RWPE1 (cell line): ENCODE measurements around the gene RAP1GAP2.
"Not testable (repeated sequence)": the region's sequence is repeated elsewhere in the genome, so short reads cannot be mapped to it uniquely, and the experiment has no call there.

Experiments used
- CTCF ChIA-PET: fragments of 350-600 bp; sonication (Branson Sonifier 250); formaldehyde crosslinking; extraction: SDS; loops from one replicate; lab custom pipeline; 2021; lab: Yijun Ruan, JAX
- POLR2A ChIA-PET: fragments of 400-600 bp; formaldehyde crosslinking; extraction: SDS; loops from one replicate; lab custom pipeline; 2020; ENCODE audit warnings: antibody characterized with exemption; ENCODE audit not compliant: low non-redundant PET; lab: Yijun Ruan, JAX
- DNase-seq: peaks from one replicate; pipeline ENCODE4 v3.0.0; 2012; ENCODE audit warnings: low spot score
- H3K27ac ChIP-seq: fragments of 450-650 bp; 2 replicates; pipeline ENCODE4 v1.5.1; 2017
- TF ChIP-seq, protein P1 (sequence below): fragments of 450-650 bp; conservative IDR thresholded peaks from 2 replicates; pipeline ENCODE4 v1.5.1; 2017; ENCODE audit warnings: low read depth, mild to moderate bottlenecking

The RAP1GAP2 gene

DNA sequence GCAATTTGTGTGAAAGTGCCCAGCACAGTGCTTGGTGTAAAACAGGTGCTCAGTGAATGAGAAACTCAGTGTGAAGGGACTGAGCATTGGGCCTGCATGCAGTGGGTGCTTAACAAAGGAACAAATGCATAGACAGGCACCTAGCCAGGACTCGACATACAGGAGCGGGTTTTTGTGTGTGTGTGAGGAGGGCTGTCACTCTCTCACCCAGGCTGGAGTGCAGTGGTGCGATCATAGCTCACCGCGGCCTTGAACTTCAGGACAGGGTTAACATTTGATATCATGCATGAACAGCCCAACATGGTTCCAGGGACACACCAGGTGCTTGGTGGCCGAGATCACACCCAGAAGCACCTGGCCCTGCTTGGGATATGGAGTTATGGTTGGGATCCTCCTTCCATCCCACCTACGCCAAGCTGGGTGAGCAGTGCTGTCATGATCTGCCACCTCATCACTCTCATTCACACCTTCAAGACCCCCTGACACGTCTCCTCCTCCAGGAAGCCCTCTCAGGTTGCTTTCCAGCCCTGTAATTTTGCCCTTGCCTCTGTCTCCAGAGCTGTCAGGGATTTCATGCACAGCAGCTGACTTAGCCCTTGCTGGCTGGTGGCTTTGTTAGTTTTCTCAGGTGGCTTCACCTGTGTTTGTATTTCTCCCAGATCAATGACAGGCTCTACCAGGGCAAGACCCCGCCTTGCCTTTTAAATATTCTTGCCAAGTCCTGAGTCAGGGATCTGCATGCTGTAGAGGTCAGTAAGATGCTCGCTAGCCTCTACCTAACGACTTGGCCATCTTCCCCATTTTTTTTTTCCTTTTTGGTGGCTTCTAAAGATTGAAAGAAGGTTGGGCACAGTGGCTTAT is 200.8 kb downstream of the RAP1GAP2 start:
- POLR2A ChIA-PET, result no interaction called here
- peak overlapping the region; percentile 26; the same call in 1 of the 2 replicates for H3K27ac ChIP-seq
- CTCF ChIA-PET, result no interaction called here
- TF ChIP-seq, protein P1, sequence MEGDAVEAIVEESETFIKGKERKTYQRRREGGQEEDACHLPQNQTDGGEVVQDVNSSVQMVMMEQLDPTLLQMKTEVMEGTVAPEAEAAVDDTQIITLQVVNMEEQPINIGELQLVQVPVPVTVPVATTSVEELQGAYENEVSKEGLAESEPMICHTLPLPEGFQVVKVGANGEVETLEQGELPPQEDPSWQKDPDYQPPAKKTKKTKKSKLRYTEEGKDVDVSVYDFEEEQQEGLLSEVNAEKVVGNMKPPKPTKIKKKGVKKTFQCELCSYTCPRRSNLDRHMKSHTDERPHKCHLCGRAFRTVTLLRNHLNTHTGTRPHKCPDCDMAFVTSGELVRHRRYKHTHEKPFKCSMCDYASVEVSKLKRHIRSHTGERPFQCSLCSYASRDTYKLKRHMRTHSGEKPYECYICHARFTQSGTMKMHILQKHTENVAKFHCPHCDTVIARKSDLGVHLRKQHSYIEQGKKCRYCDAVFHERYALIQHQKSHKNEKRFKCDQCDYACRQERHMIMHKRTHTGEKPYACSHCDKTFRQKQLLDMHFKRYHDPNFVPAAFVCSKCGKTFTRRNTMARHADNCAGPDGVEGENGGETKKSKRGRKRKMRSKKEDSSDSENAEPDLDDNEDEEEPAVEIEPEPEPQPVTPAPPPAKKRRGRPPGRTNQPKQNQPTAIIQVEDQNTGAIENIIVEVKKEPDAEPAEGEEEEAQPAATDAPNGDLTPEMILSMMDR, result no peak
- no peak for DNase-seq

DNA sequence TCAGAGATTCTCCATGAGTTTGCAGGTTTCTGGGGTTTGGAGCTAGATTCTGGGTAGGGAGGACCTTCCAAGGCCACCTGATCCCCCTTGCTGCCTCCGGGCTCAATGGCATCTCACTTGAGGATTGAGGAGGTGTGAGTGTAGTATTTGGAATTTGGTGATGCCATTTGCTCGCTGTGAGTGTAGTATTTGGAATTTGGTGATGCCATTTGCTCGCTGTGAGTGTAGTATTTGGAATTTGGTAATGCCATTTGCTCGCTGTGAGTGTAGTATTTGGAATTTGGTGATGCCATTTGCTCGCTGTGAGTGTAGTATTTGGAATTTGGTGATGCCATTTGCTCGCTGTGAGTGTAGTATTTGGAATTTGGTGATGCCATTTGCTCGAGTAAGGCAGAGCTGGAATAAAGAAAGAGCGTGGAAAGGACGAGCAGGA is 202.2 kb downstream of the RAP1GAP2 start:
- POLR2A ChIA-PET, CTCF ChIA-PET, DNase-seq, H3K27ac ChIP-seq: not testable (repeated sequence)

DNA sequence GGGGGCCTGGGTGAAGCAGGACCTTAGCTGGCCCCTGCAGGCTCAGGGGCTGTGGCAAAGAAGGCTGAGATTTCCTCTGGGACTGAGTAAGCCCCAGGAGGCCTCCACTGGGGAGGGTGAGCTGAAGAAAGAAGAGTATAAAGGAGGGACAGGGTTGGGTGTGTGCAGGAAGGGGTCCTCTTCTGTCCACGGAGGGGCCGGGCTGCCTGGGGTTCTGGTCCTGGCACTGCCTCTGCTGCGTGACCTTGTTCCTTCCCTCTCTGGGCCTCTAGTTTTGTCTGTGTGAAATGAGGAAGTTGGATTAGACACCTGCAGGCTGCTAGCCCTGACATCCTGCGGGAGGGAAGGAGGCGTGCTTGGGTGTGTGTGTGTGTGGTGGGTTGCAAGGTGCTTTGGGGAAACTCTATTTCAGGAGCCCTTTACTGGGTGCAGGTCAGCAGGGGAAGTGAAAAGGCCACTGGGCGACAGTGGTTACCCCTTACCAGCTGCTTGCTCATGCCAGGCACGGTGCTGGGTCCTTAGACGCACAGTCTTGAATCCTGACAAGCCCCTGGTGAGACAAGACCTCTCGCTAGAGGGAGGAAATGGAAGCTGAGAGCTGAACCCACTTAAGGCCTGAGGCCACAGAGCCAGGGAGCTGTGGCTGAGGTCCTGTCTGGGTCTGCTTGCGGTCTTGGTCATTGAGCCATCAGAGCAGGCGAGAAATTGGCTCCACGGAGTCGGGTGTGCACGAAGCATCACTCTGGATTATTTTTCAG is 206.5 kb downstream of the RAP1GAP2 start:
- TF ChIP-seq, protein P1, result no peak
- DNase-seq, result no peak
- peak overlapping the region; percentile 90 for H3K27ac ChIP-seq
- ChIA-PET POLR2A (interaction anchor here (0.6 kb wide), 1 partner anchor 17 kb away, joined by 3 read pairs; no protein-coding TSS in a partner anchor), CTCF (no interaction called here)

DNA sequence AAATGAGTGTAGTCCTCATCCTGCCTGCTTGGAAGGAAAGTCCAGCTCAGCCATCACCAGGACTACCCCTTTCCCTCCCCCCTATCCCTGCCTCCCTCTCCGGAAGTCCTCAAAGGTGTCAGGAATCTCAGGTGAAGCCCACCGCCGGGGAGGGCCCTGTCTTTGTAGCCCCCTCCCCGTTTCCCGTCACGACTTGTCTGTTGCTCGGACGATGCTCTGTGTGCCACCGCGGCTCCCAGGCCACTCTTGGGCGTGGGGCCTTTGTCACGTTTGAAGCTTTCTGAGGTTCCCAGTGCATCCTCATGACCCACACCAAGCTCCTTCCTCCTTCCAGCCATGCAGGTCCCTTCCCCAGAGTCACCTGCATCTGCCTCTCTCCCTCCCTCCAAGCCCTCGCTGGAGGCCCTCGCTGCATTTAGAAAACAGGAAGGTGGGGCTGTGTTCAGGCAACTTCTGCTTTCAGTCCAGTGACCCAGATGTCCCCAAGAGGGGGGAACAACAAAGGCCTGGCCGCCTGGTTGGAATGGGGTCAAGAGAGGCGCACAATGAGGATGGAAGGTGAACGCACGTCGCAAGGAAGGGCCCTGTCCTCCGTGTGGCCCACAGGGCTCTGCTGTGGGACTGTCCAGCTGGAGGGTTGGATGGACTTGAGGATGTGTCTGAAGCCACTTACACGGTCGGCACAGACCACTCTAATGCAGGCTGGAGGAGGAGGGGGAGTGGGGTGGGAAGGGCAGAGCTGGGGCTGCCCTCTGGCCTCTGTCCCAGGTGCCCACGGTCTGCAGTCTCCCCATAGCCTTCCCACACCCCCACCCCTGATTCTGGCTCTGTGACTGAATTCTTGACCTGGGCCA is 207.3 kb downstream of the RAP1GAP2 start:
- ChIA-PET POLR2A (interaction anchor here (0.6 kb wide), 1 partner anchor 26 kb away, joined by 10 read pairs; no protein-coding TSS in a partner anchor), CTCF (interaction anchor here (0.5 to 3.9 kb wide), 3 partner anchors 16 to 218 kb away, joined by 4 to 22 read pairs (median 8); no protein-coding TSS in a partner anchor)
- DNase-seq, result no peak
- peak overlapping the region; percentile 90 for H3K27ac ChIP-seq
- TF ChIP-seq, protein P1, result no peak

DNA sequence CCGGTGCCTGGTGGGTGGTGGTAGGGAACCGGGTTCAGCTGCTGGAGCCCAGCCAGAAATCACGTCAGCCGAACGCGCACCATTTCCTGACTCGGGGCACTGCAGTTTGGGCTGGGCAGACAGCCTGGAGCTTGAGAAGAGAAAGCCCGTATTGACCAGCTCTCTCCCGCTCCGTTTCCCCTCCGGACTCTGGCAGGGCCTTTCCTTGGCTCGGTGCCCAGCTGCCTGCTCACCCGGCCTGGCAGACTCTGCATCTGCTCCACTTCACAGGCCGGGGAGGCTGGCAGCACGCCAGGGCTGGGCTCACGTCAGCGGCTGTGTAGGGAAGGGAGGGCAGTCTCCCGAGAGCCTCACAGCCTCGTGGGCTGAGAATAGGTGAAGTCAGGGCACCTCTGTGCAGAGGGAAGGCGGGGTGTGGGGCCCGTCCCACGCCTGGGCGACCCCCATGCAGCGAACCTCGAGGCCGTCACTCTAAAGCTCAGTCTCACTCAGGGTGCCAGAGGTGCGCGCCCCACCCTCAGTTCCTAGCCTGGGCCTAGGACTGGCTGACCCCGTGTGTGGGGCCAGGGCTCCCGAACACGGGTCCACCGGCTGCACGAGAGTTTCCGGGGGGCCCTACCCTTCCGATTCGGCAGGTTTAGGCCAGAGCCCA is 208.0 kb downstream of the RAP1GAP2 start:
- ChIA-PET POLR2A (interaction anchor here (0.6 kb wide), 1 partner anchor 26 kb away, joined by 10 read pairs; no protein-coding TSS in a partner anchor), CTCF (interaction anchor here (0.5 to 3.9 kb wide), 4 partner anchors 156 to 644 kb away, joined by 3 to 22 read pairs (median 6); no protein-coding TSS in a partner anchor)
- TF ChIP-seq, protein P1, result no peak
- peak overlapping the region; percentile 90 for H3K27ac ChIP-seq
- DNase-seq, result peak; percentile 98

DNA sequence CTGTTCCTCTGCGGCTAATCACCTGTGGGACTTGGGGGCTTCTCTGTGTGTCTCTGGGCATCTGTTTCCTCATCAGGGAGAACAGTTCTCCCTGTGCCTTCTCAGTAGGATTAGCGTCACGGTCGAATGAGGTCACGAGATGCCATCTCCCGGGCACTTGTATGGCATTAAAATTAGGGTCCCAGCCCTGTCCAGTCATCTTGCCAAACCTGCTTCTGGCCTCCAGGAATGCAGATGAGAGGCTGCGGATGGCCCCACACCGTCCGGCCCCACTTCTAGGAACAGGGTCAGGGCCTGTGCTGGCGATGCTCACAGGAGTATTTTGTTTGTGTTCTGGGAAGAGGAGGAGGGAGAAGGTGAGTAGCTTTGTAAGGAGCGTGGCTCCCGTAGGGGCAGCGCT is 208.7 kb downstream of the RAP1GAP2 start:
- DNase-seq, result no peak
- H3K27ac ChIP-seq, result peak overlapping the region; percentile 90
- POLR2A ChIA-PET, result no interaction called here
- TF ChIP-seq, protein P1, result no peak
- CTCF ChIA-PET, result interaction anchor here (3.9 kb wide), 1 partner anchor 157 kb away, joined by 22 read pairs; no protein-coding TSS in a partner anchor
